HG02798 (cell line): ENCODE results near the gene MAS1.
"Not testable (repeated sequence)": the region's sequence is repeated elsewhere in the genome, so short reads cannot be mapped to it uniquely, and the experiment has no call there.

ENCODE experiments used
- ATAC-seq: cut with Tn5 transposase; IDR thresholded peaks from one replicate; pipeline ENCODE4 v1.9.1; 2021; ENCODE audit warnings: mild to moderate bottlenecking; ENCODE audit not compliant: unreplicated experiment, poor library complexity

The MAS1 gene

DNA sequence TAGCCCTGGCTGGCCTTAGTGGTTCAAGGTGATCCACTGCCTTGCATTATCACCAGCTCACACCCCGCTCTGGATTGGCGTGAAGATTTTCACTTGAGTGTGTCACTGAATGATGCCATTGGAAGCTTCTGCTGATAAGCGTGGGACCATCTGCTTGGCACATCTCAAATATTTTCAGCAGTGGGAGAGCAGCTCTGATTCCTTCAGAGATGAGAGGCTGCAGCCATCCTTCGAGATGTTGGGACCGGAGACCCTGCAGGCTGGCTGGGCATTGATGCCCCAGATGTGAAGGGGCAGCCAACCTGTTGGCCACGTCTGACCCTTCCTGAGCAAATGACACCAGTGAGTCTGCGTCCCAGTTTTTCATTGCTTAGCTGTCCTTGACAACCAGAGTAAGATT is at the start of gene MAS1:
TSS of gene MAS1 (plus strand) at position 197 of the 400 bp plus-strand sequence. CDS start 15,968 bp downstream, outside the sequence.
- ATAC-seq: no peak

DNA sequence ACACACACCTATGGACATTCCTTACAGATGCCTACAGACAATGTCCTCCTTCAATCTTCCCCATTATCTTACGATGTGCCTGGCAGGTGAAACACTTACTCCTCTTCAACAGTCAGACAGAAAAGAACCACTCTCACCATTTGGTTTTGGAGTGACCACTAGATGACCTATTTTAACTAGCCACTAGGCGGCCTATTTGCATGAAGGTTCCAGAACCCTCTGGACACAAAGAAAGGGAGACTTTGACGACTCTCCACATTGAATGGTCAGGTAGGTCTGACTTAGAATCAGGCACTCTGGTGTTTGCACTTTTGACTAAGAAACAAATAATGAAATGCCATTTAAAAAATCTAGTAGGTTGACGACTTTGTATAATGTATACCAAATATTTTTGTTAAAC is 48.8 kb upstream of the MAS1 start:
- ATAC-seq: no peak

DNA sequence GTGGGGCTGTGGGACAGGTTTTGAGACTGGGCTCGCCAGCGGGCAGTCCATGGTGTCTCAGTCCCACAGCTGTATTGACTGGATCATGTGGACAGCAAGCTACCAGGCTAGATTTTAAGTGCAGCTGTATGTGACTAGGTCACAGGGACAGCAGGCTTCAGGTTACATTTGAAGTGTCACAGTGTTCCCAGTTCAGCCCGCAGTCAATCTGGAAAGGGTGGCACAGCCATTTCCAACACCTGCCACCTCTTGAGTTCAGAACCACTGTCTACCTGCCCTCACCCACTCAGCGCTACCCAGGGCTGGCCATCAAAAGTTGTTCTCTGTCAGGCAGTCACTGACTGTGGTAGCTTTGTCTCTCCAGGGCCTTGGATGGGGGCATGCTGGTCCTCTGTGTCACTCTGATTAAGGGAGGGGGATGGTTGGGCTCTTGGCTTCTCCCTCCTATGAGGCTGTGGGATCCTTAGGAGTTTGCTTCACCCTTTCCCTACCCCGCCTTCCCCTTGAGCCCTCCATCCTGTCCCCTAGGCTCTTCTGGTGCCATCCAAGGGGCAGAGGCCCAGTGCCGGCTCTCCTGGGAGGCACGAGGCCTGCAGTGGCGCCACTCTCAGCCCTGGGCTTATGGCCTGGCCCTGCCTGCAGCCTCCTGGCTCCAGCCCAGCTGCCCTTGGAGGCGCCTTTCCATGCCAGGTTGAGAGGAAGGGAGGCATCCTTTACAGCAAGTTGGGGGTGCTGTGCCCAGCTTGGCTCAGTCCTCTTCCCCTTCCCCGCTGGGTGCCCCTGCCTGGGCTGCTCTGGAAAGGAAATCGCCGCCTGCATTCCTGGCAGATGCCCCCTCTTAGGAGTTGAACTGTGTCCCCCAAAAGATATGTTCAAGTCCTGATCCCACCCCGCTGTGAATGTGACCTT is 45.8 kb upstream of the MAS1 start:
- ATAC-seq: no peak

- not testable (repeated sequence) for ATAC-seq
These were observed 42.2 kb upstream of the MAS1 start for GRCh38 chr6:159848552-159848951.

DNA sequence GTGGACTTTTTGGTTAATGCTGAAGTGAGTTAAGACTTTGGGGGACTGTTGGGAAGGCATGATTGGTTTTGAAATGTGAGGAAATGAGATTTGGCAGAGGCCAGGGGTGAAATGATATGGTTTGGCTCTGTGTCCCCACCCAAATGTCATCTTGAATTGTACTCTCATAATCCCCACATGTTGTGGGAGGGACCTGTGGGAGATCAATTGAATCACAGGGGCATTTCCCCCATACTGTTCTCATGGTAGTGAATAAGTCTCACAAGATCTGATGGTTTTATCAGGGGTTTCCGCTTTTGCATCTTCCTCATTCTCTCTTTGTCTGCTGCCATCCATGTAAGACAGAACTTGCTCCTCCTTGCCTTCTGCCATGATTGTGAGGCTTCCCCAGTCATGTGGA is 40.9 kb upstream of the MAS1 start:
- ATAC-seq: not testable (repeated sequence)

DNA sequence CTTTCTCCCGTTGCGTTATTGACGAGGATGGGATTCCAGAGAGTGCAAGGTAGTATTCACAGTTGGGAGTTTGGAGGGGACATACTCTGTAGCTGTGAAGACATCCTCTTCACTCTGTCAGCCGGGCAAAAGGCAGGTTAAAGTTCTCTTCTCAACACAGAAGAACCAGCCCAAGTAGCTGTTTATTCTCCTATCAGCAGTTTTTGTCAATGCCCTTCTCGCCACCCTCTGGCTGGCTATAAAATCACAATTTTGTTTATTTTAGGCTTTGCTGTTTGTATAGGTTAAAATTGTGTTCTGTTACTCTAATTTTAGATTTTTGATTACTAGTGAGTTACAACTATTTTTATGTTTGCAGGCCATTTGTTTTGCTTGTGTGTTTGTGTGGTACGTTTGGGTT is 37.9 kb upstream of the MAS1 start:
- ATAC-seq: no peak

GRCh38 chr6:159853754-159854153 is 37.0 kb upstream of the MAS1 start:
- ATAC-seq: no peak

- no peak for ATAC-seq
These were observed 35.8 kb upstream of the MAS1 start for GRCh38 chr6:159854959-159855358.

GRCh38 chr6:159858259-159858658 is 32.5 kb upstream of the MAS1 start:
- no peak for ATAC-seq

- no peak for ATAC-seq
These were observed 30.3 kb upstream of the MAS1 start for GRCh38 chr6:159860482-159860881.

DNA sequence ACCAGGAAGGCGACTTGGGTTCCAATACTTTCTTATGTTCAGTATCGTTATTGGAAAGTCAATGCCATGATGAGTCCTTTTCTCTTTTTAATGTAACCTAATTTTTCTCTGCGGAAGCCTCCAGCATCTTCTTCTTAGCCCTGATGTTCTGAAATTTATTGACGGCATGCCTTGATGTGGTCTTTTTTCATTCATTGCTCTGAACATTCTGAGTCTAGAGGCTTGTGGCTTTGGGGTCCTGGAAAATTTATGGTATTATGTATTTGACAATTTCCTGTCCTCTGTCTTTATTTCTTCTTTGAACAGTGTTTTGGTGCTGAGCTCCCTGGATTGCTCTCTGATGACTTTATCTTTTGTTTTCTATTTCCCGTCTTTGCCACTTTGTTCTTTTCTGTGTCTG is 28.7 kb upstream of the MAS1 start:
- ATAC-seq: no peak

- ATAC-seq: peak; percentile 58
These were observed 27.4 kb upstream of the MAS1 start for GRCh38 chr6:159863341-159863740.

- ATAC-seq: no peak
These were observed 25.4 kb upstream of the MAS1 start for GRCh38 chr6:159865226-159865920.

- ATAC-seq: no peak
These were observed 24.2 kb upstream of the MAS1 start for GRCh38 chr6:159866286-159867247.

GRCh38 chr6:159871241-159871640 is 19.5 kb upstream of the MAS1 start:
- ATAC-seq: no peak

GRCh38 chr6:159871906-159872305 is 18.9 kb upstream of the MAS1 start:
- no peak for ATAC-seq

GRCh38 chr6:159874435-159874834 is 16.4 kb upstream of the MAS1 start:
- ATAC-seq: no peak

- no peak for ATAC-seq
These were observed 15.6 kb upstream of the MAS1 start for GRCh38 chr6:159875194-159875593.

DNA sequence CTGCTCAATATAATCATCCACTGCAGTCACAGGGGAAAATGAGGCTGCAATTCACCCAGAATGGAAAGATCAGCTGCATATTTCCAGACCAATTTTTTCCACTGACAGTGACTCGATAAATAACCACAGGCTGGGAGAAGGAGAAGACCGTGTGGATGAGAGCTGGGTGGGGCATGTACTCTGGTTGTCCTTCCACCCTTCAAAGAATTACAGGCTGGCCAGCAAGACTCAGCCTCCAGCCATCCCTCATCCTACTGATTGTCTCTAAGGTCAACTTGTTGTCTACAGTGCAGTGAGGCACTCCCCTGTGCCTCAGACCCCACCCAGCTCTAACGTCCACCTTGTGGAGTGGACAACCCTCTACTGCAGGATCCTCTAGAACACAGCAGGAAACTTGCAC is 14.5 kb upstream of the MAS1 start:
- ATAC-seq: no peak

DNA sequence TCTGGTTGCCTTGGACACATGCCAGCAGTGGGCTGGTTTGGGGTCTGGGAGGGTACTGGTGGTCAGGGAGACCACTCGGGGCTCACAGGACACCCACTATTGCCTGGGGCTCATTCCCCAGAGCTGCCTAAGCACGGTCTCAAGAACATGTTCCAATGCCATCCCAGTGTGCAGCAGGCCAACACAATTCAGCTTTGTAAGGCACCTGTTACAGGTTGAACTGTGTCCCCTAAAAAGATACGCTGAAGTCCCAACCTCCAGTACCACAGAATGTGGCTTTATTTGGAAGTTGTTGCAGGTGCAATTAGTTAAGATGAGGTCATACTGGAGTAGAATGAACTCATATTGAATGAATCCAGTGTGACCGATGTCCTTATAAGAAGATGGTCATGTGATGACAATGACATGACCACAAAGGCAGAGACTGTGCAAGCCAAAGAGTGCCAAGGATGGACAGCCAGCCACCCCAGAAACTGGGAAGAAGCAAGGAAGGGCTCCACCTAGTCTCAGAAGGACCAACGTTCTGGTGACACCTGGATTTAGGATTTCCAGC is 13.5 kb upstream of the MAS1 start:
- no peak for ATAC-seq
